GM12892 (cell line): ENCODE data around the gene CGNL1.

Experiments
- POLR2A ChIP-seq: IDR thresholded peaks from 2 replicates; pipeline ENCODE4 v1.6.1; 2011; ENCODE audit warnings: low read depth, low read length, control low read depth
- POLR2AphosphoS5 ChIP-seq: IDR thresholded peaks from 2 replicates; pipeline ENCODE4 v1.6.1; 2011; ENCODE audit warnings: low read depth, low read length, control low read depth
- TAF1 ChIP-seq: IDR thresholded peaks from 2 replicates; pipeline ENCODE4 v1.6.1; 2011; ENCODE audit warnings: low read depth, mild to moderate bottlenecking, control low read depth, low read length, borderline replicate concordance

DNA sequence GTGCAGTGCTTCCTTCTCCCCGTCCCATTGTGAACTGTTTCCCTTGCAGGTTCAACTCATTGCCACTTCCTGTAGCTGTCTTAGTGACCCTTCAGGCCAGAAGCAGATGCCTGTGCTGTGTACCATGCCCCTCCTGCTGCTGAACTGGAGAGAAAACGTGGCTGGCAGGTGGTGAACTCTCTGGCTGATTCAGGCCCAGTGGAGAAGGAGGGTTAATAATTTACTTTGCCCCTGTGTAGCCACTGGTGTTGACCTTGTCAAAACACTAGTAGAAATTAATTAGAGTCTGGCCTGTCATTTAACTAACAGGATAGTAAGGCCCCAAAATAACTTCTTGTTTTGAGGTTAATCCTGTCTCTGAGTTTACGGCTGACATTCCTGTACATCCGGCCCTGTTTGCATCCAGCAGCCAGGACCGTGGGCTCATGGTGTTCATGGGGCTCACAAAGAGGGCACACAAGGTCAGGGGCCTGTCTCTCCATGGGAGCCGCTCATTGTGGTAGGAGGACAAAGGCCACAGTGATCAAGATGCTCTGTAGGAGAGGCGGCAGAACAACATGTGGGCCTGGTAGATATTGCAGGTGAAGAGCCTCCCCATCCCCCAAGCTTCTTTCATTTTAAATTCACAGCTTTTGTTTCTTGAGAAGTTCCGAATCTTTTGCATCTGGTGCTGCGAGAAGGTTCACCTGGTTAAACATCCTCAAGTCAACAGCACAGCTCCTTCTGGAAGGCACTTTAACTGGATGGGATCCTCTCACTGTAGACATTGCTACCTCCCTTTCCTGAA lies 101.6 kb downstream of the CGNL1 start:
- TF ChIP-seq POLR2A (no peak), POLR2AphosphoS5 (no peak), TAF1 (no peak)
